ENCODE measurements around the gene TEPSIN.

- no peak for TF ChIP-seq CTCF (IDR thresholded peaks at IDR 0.05)
- TF ChIP-seq ZFX (IDR thresholded peaks at IDR 0.05; ENCODE audit: borderline replicate concordance), result no peak
Observed at GRCh38 chr17:81244358-81245023, 5.6 kb upstream of the TEPSIN start.
